GM19397 (cell line): ENCODE data around the gene PATE2.

ENCODE experiments used
- ATAC-seq: cut with Tn5 transposase; IDR thresholded peaks from one replicate; pipeline ENCODE4 v1.9.1; 2021; ENCODE audit warnings: mild to moderate bottlenecking, moderate library complexity; ENCODE audit not compliant: unreplicated experiment

PATE2 gene

DNA sequence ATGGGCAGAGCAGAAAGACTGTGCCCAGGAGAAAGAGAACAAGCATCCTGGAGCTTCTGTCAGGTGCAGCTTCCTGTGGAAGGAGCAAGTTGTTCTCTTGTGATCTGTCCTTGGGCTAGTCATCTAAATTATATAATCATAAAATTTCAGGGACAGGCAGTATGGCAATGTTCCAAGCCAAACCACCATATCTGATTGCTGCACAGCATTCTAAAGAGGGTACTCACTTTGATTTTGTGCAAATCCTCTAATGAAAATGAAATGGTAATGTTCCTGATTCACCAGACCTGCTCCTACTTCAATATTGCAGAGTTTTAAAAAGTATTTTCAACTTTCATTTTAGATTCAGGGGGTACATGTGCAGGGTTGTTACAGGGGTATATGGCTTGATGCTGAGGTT is at the start of gene PATE2:
Gene PATE2 (minus strand): TSS at position 101 of the 400 bp plus-strand sequence. CDS start 55 bp downstream, at position 46.
- no peak for ATAC-seq

DNA sequence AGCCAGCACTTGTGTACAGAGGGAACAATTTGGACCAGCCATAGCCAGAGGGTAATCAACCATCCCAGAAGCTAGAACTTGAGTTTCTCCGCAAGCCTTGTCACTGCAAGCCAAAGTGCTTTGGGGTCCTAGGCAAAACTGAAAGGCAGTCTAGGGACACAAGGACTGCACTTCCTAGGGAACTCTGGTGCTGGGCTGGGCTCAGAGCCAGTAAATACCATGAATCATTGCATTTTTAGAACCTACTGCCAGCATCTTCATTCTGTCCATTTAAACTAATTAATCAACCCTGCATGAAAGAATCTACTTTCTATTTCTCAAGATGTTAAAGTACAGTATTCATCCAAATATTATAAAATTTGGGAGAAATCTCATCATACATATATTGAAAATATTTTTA is 29.3 kb upstream of the PATE2 start:
- no peak for ATAC-seq

- ATAC-seq = no peak
Measured at GRCh38 chr11:125802387-125802786, 23.8 kb upstream of the PATE2 start.

DNA sequence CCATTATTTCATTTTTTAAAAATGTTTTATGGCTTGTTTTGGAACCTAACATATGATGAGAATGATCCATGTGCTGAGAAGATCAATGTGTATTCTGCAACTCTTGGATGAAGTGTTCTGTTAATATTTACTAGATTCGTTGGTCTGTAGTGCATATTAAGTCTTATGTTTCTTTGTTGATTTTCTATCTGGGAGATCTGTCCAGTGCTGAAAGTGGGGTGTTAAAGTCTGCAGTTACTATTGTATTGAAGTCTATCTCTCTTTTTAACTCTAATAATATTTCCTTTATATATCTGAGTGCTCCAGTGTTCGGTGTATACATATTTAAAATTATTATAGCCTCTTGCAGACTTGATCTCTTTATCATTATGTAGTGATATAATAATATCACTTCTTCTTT is 21.2 kb upstream of the PATE2 start:
- no peak for ATAC-seq

- ATAC-seq = no peak
Measured at GRCh38 chr11:125797641-125798040, 19.0 kb upstream of the PATE2 start.

GRCh38 chr11:125790825-125791224 is 12.2 kb upstream of the PATE2 start:
- no peak for ATAC-seq

GRCh38 chr11:125787827-125788226 is 9.2 kb upstream of the PATE2 start, which contains the start of gene PATE3:
Gene PATE3 (plus strand): TSS chr11:125788127. CDS start chr11:125788152, 25 bp downstream.
- ATAC-seq = no peak

- no peak for ATAC-seq
Measured at GRCh38 chr11:125784678-125785077, 6.0 kb upstream of the PATE2 start.

GRCh38 chr11:125777309-125777708 is 1.3 kb downstream of the PATE2 start:
- no peak for ATAC-seq

- ATAC-seq = no peak
Measured at GRCh38 chr11:125773516-125773915, 5.1 kb downstream of the PATE2 start.

DNA sequence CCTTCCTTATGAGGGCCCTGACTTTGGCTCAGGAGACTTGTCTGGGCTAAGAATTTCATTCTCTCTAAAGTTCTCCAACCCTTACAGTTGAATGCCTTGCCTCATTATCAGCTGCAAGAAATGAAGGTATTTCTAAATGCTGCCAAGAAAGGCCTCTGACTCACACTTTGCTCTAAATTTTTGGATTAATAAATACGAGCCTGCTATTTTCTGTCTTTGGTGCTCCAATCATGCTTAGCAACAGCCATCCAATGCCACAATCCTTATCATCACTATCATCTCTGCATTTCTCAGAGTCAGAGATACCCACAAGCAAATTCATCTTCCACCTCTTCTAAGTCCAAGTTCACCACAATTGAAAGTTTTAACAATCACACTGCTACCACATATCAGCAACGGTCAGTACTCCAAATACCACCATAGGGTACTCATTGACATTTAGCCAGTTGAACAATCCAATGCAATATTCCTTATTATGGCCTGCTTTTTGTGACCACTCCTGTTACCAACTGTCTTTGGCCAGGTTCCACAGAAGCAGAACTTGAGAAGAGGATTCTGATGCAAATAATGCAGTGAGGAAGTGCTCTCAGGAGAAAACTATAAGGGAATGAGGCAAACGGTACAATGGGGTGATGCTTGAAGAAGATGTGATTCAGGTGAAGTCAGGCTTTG is 5.7 kb downstream of the PATE2 start:
- no peak for ATAC-seq

DNA sequence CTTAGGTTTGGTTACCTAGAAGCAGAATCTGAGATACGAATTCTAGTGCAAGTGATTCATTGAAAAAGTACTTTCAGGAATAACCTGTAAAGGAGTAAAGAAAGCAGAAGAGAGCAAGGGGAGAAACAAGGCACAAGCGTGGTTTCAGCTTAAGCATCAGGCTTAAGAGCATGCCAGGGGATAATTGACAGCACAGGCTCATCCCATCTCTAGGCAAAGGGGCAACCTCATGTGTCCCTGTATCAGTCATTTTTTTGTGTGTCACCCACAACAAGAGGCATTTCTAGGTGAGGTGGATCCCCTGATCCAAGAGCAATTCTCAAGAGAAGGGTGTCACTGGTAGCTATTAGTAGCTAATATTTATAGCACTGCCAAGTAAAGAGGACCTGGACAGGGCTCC is 8.0 kb downstream of the PATE2 start:
- ATAC-seq = no peak

DNA sequence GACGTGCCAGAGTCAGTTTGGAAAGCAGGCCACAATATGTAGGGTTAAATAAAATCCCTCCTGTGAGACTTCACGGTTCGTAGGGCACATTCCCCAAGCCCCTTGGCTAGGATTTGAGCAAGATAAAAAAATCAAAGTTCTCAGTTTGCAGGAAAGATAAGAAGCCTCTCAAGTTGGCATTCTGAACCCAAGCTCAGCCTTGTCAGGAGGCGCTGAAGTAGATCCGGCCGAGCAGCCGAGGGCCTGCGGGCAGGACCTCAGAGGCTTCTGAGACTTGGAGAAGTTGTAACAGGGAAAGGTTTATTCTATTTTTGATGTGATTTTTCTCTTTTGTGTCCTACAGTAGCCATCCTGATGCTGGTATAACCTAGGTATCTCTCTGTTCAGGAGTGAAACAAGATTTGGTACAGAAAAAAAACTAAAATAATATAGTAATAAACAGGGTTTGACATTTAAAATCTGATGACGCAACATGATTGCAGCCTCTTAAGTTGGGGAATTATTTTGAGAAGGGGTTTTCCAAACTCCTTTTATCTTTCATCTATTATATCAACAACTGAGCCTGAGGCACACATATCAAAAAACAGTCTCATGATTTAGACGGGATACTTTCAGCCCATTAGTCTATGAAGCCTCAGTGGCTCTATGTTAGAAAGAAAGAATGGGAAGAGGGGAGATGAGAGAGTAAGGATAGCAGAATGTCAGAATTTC is 10.1 kb downstream of the PATE2 start:
- ATAC-seq = no peak

- ATAC-seq = no peak
Measured at GRCh38 chr11:125766251-125766650, 12.4 kb downstream of the PATE2 start.

DNA sequence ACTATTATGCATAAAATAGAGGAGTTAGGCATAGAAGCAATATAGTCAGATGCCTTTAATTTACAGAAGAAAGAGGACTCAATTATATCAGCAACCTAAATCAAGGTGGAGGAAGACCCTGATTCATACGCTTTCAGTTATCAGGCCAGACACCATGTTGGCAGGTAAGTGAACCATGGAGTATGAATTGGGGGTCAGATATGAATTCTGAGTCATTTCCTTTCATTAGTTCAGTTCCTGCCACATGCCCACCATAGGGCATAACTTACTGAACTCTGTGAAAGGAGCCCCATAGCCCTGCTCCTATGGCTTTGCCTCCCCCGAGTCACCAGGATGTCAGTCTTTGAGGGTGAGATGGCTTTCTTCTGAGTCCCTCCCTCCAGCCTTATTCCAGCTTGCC is 15.1 kb downstream of the PATE2 start:
- no peak for ATAC-seq

DNA sequence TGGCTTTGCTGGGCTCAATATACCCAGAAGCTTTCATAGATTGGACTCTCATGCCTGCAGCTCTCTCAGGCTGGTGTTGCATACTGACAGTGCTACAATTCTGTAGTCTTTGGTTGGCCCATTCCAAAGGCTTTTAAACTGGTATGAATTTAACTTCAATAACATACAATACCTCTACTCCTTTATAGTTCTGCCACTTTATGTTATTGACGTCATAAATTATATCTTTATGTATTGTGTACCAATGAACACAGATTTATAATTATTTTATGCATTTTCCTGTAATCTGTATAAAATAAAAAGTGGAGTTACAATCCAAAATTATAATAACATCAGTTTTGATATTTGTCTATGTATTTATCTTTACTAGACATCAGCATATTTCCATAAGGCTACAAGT is 16.2 kb downstream of the PATE2 start:
- no peak for ATAC-seq

- ATAC-seq = no peak
Measured at GRCh38 chr11:125756050-125756449, 22.6 kb downstream of the PATE2 start.

GRCh38 chr11:125750629-125751028 is 28.0 kb downstream of the PATE2 start:
- no peak for ATAC-seq

GRCh38 chr11:125745979-125746378 is 32.6 kb downstream of the PATE2 start, which contains the start of gene PATE1:
Gene PATE1 (plus strand): TSS chr11:125746279. CDS start chr11:125746305, 26 bp downstream.
- no peak for ATAC-seq

GRCh38 chr11:125743681-125744080 is 34.9 kb downstream of the PATE2 start:
- ATAC-seq = no peak

GRCh38 chr11:125740617-125741016 is 38.0 kb downstream of the PATE2 start:
- no peak for ATAC-seq

DNA sequence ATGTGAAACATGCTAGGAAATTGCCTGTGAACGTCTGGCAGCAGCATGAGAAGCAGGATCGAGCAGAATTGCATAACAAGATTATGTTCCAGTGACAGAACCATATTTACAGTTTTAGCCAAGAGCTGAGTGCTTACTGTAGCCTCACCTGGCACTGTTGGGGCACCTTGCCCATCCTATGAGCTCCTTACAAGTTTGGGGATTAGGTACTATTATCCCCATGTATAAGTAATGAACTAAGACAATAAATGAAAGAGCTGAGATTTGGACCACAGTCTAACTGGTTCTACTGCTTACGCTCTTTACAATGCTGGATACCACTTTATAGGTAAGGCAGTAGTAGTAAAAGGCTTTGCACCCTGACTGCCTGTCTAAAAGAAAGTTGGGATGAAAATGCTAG is 49.7 kb downstream of the PATE2 start:
- no peak for ATAC-seq
